Glutamatergic neuron (in vitro differentiated cells): Measurements from ENCODE around the gene P2RY12. TPM values are rescaled to one million over a fixed set of nuclear protein-coding genes. Genes with fewer than 3 reads are reported as not detected.

Experiments
- DNase-seq: peaks from one replicate; pipeline ENCODE4 v3.0.0; 2022
- H3K27ac Mint-ChIP-seq: one replicate; pipeline ENCODE4 v1.8.0; 2020; ENCODE audit warnings: mild to moderate bottlenecking, mixed read lengths, inconsistent platforms; ENCODE audit not compliant: unreplicated experiment
- H3K27me3 Mint-ChIP-seq: one replicate; pipeline ENCODE4 v1.8.0; 2020; ENCODE audit warnings: mild to moderate bottlenecking, moderate library complexity, mixed read lengths, inconsistent platforms; ENCODE audit not compliant: unreplicated experiment
- H3K36me3 Mint-ChIP-seq: one replicate; pipeline ENCODE4 v1.8.0; 2020; ENCODE audit warnings: mild to moderate bottlenecking, mixed read lengths, inconsistent platforms; ENCODE audit not compliant: unreplicated experiment
- H3K4me1 Mint-ChIP-seq: one replicate; pipeline ENCODE4 v1.8.0; 2020; ENCODE audit warnings: mild to moderate bottlenecking, low read depth, mixed read lengths, inconsistent platforms; ENCODE audit not compliant: unreplicated experiment
- H3K4me3 Mint-ChIP-seq: one replicate; pipeline ENCODE4 v1.8.0; 2020; ENCODE audit warnings: mild to moderate bottlenecking, mixed read lengths, inconsistent platforms; ENCODE audit not compliant: unreplicated experiment
- H3K9me3 Mint-ChIP-seq: one replicate; pipeline ENCODE4 v1.8.0; 2020; ENCODE audit warnings: mild to moderate bottlenecking, moderate library complexity, mixed read lengths, inconsistent platforms; ENCODE audit not compliant: unreplicated experiment
- CTCF ChIP-seq: fragments of 200-600 bp; sonication (generic); IDR thresholded peaks from one replicate; pipeline ENCODE4 v1.5.0; 2021; ENCODE audit not compliant: partially characterized antibody, unreplicated experiment
- total RNA-seq: library from RNA; stranded (reverse); fragmentation: NEBNext Ultra II Directional; extraction: Animal tissue kit (Norgen Biotek cat#: 25700); gene quantifications from one replicate; pipeline ENCODE4 v1.2.1, GENCODE V29; 2021; ENCODE audit not compliant: unreplicated experiment

Gene P2RY12
- total RNA-seq, 1 donor from 2014 or later = not detected

- H3K36me3 Mint-ChIP-seq = no peaks in the 10 kb centered on the region
- no peak overlapping the region for H3K4me3 Mint-ChIP-seq
- H3K27me3 Mint-ChIP-seq = no peaks in the 10 kb centered on the region
- TF ChIP-seq CTCF = no peak
- peaks cover 2% of the 10 kb centered on the region for H3K9me3 Mint-ChIP-seq
- peaks cover 4% of the 10 kb centered on the region for H3K4me1 Mint-ChIP-seq
- DNase-seq = no peak
- no peak overlapping the region for H3K27ac Mint-ChIP-seq
Observed at GRCh38 chr3:151387842-151388241, 3.3 kb upstream of the P2RY12 start.

- no peak for DNase-seq
- Mint-ChIP-seq H3K27ac (no peak overlapping the region), H3K4me3 (no peak overlapping the region), H3K27me3 (no peaks in the 10 kb centered on the region), H3K9me3 (peaks cover 2% of the 10 kb centered on the region), H3K36me3 (no peaks in the 10 kb centered on the region), H3K4me1 (peaks cover 4% of the 10 kb centered on the region)
- no peak for TF ChIP-seq CTCF
Observed at GRCh38 chr3:151387432-151387831, 2.9 kb upstream of the P2RY12 start.

- no peaks in the 10 kb centered on the region for H3K27me3 Mint-ChIP-seq
- no peaks in the 10 kb centered on the region for H3K36me3 Mint-ChIP-seq
- H3K27ac Mint-ChIP-seq = no peak overlapping the region
- no peak for DNase-seq
- TF ChIP-seq CTCF = no peak
- no peak overlapping the region for H3K4me3 Mint-ChIP-seq
- H3K9me3 Mint-ChIP-seq = no peaks in the 10 kb centered on the region
- peaks cover 4% of the 10 kb centered on the region for H3K4me1 Mint-ChIP-seq
Observed at GRCh38 chr3:151386056-151386455, 1.5 kb upstream of the P2RY12 start.

GRCh38 chr3:151383956-151384355, 597 bp downstream of the P2RY12 start:
- no peak for DNase-seq
- TF ChIP-seq CTCF = no peak
- Mint-ChIP-seq H3K27me3 (no peaks in the 10 kb centered on the region), H3K36me3 (no peaks in the 10 kb centered on the region), H3K9me3 (no peaks in the 10 kb centered on the region), H3K4me1 (peaks cover 4% of the 10 kb centered on the region), H3K4me3 (no peak overlapping the region), H3K27ac (no peak overlapping the region)

- no peaks in the 10 kb centered on the region for H3K36me3 Mint-ChIP-seq
- no peak overlapping the region for H3K27ac Mint-ChIP-seq
- no peak overlapping the region for H3K4me3 Mint-ChIP-seq
- no peak for DNase-seq
- no peaks in the 10 kb centered on the region for H3K9me3 Mint-ChIP-seq
- no peak for TF ChIP-seq CTCF
- no peaks in the 10 kb centered on the region for H3K27me3 Mint-ChIP-seq
- peaks cover 4% of the 10 kb centered on the region for H3K4me1 Mint-ChIP-seq
Observed at GRCh38 chr3:151383111-151383510, 1.4 kb downstream of the P2RY12 start.
